Measurements from ENCODE around the gene TRIM5.

TRIM5 gene

DNA sequence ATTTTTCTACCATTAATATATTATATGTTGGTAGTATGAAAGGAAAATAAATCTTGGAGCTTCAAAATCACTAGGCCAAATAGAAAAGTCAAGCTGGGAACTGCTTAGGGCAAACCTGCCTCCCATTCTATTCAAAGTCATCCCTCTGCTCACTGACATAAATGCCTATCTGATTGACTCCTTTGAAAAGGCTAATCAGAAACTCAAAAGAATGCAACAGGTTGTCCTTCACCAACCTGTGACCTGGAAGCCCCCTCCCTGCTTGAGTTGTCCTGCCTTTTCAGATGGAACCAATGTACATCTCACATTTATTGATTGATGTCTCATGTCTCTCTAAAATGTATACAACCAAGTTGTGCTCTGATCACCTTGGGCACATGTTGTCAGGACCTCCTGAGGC lies 63.3 kb downstream of the TRIM5 start:
- DNase-seq = no peak

DNA sequence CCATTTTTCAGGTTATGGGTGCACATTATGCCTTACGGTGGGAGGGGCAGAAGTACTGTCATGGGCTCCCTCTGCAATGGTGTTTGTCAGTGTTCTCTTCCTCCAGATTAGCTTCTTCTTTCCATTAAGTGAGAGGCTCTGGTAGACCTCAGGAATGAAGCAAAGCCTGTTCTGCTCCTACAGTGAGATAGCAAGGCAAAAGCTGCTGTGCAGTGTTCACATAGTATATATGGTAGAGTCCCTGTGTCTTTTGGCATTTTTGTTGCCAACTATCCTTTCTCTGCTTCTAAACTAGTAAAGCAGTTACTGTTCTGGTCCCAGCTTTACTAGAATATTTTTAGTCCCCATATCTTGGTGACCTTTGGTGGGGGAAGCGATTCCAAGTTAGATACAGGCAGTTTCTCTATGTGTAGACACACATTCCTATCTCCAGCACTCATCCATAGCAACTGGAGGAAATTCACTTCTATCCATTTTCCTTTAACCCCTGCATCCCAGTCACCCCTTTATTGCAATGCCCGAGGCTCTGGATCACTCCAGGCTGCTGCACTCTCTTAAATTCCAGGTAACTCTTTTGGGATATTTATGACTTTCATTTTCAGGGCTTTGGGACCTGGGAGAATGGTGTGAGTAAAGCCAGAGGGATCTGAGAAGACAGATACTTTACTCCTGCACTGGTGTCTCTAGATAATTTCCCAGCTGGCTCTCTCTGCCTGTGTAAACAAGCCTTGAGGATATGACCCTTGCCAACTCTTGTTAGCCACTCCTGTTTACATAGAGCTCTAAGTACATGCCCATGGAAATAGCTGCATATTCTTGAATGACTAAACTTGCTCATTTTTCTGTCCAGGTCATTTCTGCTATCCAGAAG lies 64.0 kb downstream of the TRIM5 start:
- DNase-seq = peak; percentile 87

DNA sequence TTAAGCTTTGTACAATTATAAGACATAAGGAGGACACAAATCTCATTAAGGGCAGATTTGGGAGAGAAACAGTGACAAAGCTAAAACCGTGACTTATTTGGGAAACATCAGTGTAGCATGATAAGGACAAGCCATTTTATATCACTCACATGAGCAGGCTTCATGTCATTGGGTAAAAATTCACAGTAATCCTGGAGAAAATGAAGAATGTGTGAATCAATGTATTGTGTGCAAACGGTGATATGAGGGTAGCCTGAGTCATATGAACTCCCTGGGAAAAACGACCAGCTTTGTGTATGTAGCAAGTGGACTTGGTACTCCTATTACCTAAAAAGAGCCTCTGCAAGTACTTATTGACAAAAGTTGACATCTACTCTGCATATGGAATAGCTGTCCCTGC lies 66.1 kb downstream of the TRIM5 start:
- DNase-seq = peak; percentile 81
